Esophagus squamous epithelium (tissue), 5 donors: Measurements from ENCODE around the gene MTCL1. TPM values are rescaled to one million over a fixed set of nuclear protein-coding genes. Genes with fewer than 3 reads are reported as not detected.

ENCODE experiments used
- DNase-seq: peaks from one replicate; lab custom pipeline; 2025; lab: John Stamatoyannopoulos, UW
- H3K27ac ChIP-seq, 4 donors: fragments of 200-600 bp; sonication (generic); one replicate each; pipeline ENCODE4 v1.5.1; 2016 to 2019; ENCODE audit warnings: mild to moderate bottlenecking in 1 of 4
- H3K27me3 ChIP-seq, 4 donors: fragments of 200-600 bp; sonication (generic); 1 replicate in 3 of 4; 2 replicates in 1 of 4; pipeline versions ENCODE4 v1.5.1 to v1.6.0; 2017 to 2021; ENCODE audit warnings: antibody characterized with exemption in 1 of 4
- H3K36me3 ChIP-seq, 3 donors: fragments of 200-600 bp; sonication (generic); one replicate each; pipeline ENCODE4 v1.5.1; 2016 to 2019
- H3K4me1 ChIP-seq, 3 donors: fragments of 200-600 bp; sonication (generic); one replicate each; pipeline ENCODE4 v1.5.1; 2017 to 2019
- H3K4me3 ChIP-seq, 4 donors: fragments of 200-600 bp; sonication (generic); 1 replicate in 3 of 4; 2 replicates in 1 of 4; pipeline ENCODE4 v1.5.1; 2016 to 2019; ENCODE audit warnings: mild to moderate bottlenecking in 2 of 4, moderate library complexity in 1 of 4
- H3K9me3 ChIP-seq, 3 donors: fragments of 200-600 bp; sonication (generic); one replicate each; pipeline ENCODE4 v1.5.1; 2016 to 2019
- CTCF ChIP-seq, 6 experiments: fragments of 450-650 bp in 4 of 6; fragments of 200-600 bp in 2 of 6; sonication (generic) in 2 of 6; IDR thresholded peaks; one replicate each; pipeline ENCODE4 v1.5.1; 2016 to 2019; ENCODE audit warnings: antibody characterized with exemption in 6 of 6, mild to moderate bottlenecking in 4 of 6, moderate library complexity in 4 of 6
- POLR2A ChIP-seq, 4 donors: fragments of 450-650 bp; IDR thresholded peaks; one replicate each; pipeline ENCODE4 v1.6.1; 2017; ENCODE audit warnings: antibody characterized with exemption in 4 of 4, mild to moderate bottlenecking in 4 of 4, moderate library complexity in 3 of 4
- WGBS, 2 donors: methylation state at CpG; one replicate each; pipeline ENCODE4 v1.1.5; 2018; 5-methylcytosine and 5-hydroxymethylcytosine counted together
- intact Hi-C: fragments of 100-400 bp; cut with DNase I; formaldehyde crosslinking; loops from one replicate; pipeline ENCODE4 v1.15.0; 2022
- total RNA-seq, 4 donors: library from RNA; depleted of rRNA; stranded (reverse); fragments of >200 nt; gene quantifications; one replicate each; pipeline ENCODE4 v1.1.0, GENCODE V29; 2016
- donor health status: DM: yes; HTN: yes; CAD: no.

MTCL1 gene
- total RNA-seq, 4 donors from 2014 or later = 6.5 to 16.4 (median 7.9) TPM

- H3K4me3 ChIP-seq = no peak overlapping the region
- H3K27me3 ChIP-seq = no peaks in the 10 kb centered on the region
- H3K36me3 ChIP-seq = no peaks in the 10 kb centered on the region
- DNase-seq = no peak
- peaks cover 0 to 19% (median 0%) of the 10 kb centered on the region in 3 donors for H3K4me1 ChIP-seq
- no peak overlapping the region for H3K27ac ChIP-seq
- WGBS, 2 donors = 75 to 90% methylated on average over 2 of the region's 2 CpGs
- intact Hi-C loops = no loop called here
- TF ChIP-seq CTCF (IDR thresholded peaks at IDR 0.05) (no peak), POLR2A (IDR thresholded peaks at IDR 0.05) (no peak)
- no peaks in the 10 kb centered on the region for H3K9me3 ChIP-seq
Measured at GRCh38 chr18:8735274-8735673, 29.9 kb downstream of the MTCL1 start.

GRCh38 chr18:8741117-8741516, 35.8 kb downstream of the MTCL1 start:
- intact Hi-C loops = no loop called here
- H3K4me3 ChIP-seq = no peak overlapping the region
- DNase-seq = no peak
- peak overlapping the region in 2 of 4 donors; percentile 0 to 27 for H3K27ac ChIP-seq
- WGBS, 2 donors = 71 to 88% methylated on average over 1 of the region's 1 CpG
- peaks cover 0 to 3% (median 0%) of the 10 kb centered on the region in 3 donors for H3K4me1 ChIP-seq
- TF ChIP-seq POLR2A (IDR thresholded peaks at IDR 0.05) = no peak
- no peak for TF ChIP-seq CTCF (IDR thresholded peaks at IDR 0.05)
- H3K9me3 ChIP-seq = no peaks in the 10 kb centered on the region
- H3K27me3 ChIP-seq = no peaks in the 10 kb centered on the region
- no peaks in the 10 kb centered on the region for H3K36me3 ChIP-seq

GRCh38 chr18:8741532-8741931, 36.2 kb downstream of the MTCL1 start:
- Histone ChIP-seq H3K4me1 (peaks cover 0 to 3% (median 0%) of the 10 kb centered on the region in 3 donors), H3K27ac (peak overlapping the region in 3 of 4 donors; percentile 0 to 49 (median 27)), H3K36me3 (no peaks in the 10 kb centered on the region), H3K27me3 (no peaks in the 10 kb centered on the region), H3K9me3 (no peaks in the 10 kb centered on the region), H3K4me3 (no peak overlapping the region)
- no peak for TF ChIP-seq CTCF (IDR thresholded peaks at IDR 0.05)
- no peak for TF ChIP-seq POLR2A (IDR thresholded peaks at IDR 0.05)
- 60 to 86% methylated on average over 7 of the region's 7 CpGs for WGBS, 2 donors
- intact Hi-C loops = no loop called here
- no peak for DNase-seq

- no peak for TF ChIP-seq CTCF (IDR thresholded peaks at IDR 0.05)
- TF ChIP-seq POLR2A (IDR thresholded peaks at IDR 0.05) = no peak
- Histone ChIP-seq H3K27ac (peak overlapping the region in 1 of 4 donors; percentile 0), H3K4me3 (no peak overlapping the region), H3K27me3 (no peaks in the 10 kb centered on the region), H3K9me3 (no peaks in the 10 kb centered on the region), H3K36me3 (no peaks in the 10 kb centered on the region), H3K4me1 (peaks cover 0 to 4% (median 3%) of the 10 kb centered on the region in 3 donors)
- intact Hi-C loops = no loop called here
- no peak for DNase-seq
- WGBS, 2 donors = 63 to 76% methylated on average over 6 of the region's 6 CpGs
Measured at GRCh38 chr18:8742387-8743361, 37.3 kb downstream of the MTCL1 start.

GRCh38 chr18:8744038-8744437, 38.7 kb downstream of the MTCL1 start:
- Histone ChIP-seq H3K4me3 (no peak overlapping the region), H3K9me3 (no peaks in the 10 kb centered on the region), H3K4me1 (peaks cover 0 to 4% (median 3%) of the 10 kb centered on the region in 3 donors), H3K36me3 (no peaks in the 10 kb centered on the region), H3K27ac (no peak overlapping the region), H3K27me3 (no peaks in the 10 kb centered on the region)
- WGBS, 2 donors = 64 to 80% methylated on average over 7 of the region's 7 CpGs
- no peak for DNase-seq
- intact Hi-C loops = no loop called here
- no peak for TF ChIP-seq CTCF (IDR thresholded peaks at IDR 0.05)
